ENCODE measurements around the gene ITFG1.
"Not testable (repeated sequence)": the region's sequence is repeated elsewhere in the genome, so short reads cannot be mapped to it uniquely, and the experiment has no call there.

Gene ITFG1

DNA sequence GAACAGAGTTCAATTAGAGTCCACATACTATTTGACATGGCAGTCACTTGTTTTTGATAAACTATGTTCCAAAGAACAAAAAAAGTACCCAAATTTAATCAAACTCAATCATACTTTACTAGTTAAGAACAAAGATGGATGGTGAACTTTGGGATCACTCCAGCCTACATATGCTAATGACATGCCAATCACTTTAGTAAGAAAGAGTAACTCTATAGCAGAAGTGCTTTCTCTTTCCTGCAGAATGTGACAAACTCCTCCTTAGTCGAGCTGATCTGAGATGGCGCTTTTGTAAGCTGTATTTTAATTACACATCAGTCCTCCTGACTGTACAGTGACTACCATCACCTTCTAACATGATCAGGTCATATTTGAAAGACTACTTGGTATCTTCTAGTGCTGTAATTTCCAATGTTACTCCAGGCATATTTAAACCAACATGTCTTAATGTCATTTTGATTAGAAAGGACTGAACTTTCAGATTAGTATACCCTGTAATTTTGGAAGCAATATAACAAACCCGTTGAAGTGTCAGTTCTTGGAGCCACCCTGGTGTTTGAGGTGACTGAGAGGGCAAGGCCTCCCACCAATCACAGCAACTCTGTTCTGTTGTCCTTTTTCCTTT is 321.2 kb downstream of the ITFG1 start:
- ChIA-PET CTCF (interaction anchor here (2.4 kb wide), 1 partner anchor 102 kb away, joined by 8 read pairs; no protein-coding TSS in a partner anchor), POLR2A (ENCODE audit: low non-redundant PET) (no interaction called here)
- TF ChIP-seq, protein P1, sequence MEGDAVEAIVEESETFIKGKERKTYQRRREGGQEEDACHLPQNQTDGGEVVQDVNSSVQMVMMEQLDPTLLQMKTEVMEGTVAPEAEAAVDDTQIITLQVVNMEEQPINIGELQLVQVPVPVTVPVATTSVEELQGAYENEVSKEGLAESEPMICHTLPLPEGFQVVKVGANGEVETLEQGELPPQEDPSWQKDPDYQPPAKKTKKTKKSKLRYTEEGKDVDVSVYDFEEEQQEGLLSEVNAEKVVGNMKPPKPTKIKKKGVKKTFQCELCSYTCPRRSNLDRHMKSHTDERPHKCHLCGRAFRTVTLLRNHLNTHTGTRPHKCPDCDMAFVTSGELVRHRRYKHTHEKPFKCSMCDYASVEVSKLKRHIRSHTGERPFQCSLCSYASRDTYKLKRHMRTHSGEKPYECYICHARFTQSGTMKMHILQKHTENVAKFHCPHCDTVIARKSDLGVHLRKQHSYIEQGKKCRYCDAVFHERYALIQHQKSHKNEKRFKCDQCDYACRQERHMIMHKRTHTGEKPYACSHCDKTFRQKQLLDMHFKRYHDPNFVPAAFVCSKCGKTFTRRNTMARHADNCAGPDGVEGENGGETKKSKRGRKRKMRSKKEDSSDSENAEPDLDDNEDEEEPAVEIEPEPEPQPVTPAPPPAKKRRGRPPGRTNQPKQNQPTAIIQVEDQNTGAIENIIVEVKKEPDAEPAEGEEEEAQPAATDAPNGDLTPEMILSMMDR (conservative IDR thresholded peaks at IDR 0.05; ENCODE audit: low read depth): no peak
- DNase-seq (ENCODE audit: low spot score): peak; percentile 13
- H3K27ac ChIP-seq: no peak overlapping the region

- POLR2A ChIA-PET (ENCODE audit: low non-redundant PET): not testable (repeated sequence)
- DNase-seq (ENCODE audit: low spot score): peak; percentile 20
- CTCF ChIA-PET: interaction anchor here (0.6 to 2.4 kb wide), 2 partner anchors 100 to 288 kb away, joined by 6 to 8 read pairs; no protein-coding TSS in a partner anchor
- peak overlapping the region; percentile 64 for H3K27ac ChIP-seq
These were observed 322.9 kb downstream of the ITFG1 start for GRCh38 chr16:47137925-47138324.

DNA sequence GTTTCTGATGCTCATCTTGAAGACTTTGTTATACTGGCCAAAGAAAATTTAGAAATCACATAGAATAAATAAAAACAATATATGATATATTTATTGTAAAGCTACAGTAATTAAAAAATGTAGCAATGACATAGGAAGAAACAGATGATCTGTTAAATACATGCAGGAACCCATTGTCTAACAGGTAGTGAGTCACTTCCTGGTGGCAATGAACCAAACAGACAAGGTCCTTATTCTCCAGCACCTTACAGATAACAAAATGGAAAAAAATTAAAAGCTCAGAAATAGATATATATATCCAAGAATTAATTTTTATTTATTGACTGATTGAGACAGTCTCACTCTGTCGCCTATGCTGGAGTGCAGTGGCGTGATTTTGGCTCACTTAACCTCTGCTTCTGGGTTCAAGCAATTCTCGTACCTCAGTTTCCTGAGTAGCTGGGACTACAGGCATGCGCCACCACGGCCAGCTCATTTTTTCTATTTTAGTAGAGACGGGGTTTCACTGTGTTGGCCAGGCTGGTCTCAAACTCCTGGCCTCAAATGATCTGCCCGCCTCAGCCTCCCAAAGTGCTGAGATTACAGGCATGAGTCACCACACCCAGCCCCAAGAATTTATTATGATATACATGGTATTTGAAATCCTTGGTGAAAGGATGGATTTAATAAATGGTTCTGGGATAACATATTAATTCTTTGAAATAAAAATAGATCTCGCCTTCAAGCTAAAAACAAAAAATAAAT is 324.6 kb downstream of the ITFG1 start:
- ChIA-PET POLR2A (ENCODE audit: low non-redundant PET) (interaction anchor here (0.6 kb wide), 1 partner anchor 22 kb away, joined by 5 read pairs; no protein-coding TSS in a partner anchor), CTCF (interaction anchor here (0.6 kb wide), 1 partner anchor 173 kb away, joined by 3 read pairs; no protein-coding TSS in a partner anchor)
- H3K27ac ChIP-seq: peak overlapping the region; percentile 65
- TF ChIP-seq, protein P1 (conservative IDR thresholded peaks at IDR 0.05; ENCODE audit: low read depth): no peak
- peak; percentile 62 for DNase-seq (ENCODE audit: low spot score)

DNA sequence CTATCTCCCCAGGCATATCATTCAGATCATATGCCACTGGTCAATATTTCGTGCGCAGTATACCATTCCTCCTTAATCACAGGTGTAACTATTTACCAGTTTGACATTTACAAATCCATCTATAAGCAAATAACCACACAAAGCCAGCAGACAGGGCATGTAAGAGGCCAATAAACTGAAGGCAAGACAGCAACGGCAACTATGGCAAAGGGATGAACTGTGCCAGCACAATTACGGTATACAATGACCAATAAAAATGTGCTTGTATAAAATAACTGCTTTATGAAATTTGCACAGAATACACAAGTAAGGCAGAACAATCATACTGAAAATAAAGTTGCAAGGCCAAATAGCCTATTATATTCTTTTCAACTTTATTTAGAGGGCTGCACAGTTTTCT is 326.3 kb downstream of the ITFG1 start:
- DNase-seq (ENCODE audit: low spot score): no peak
- ChIA-PET CTCF (no interaction called here), POLR2A (ENCODE audit: low non-redundant PET) (no interaction called here)
- H3K27ac ChIP-seq: no peak overlapping the region
- TF ChIP-seq, protein P1 (conservative IDR thresholded peaks at IDR 0.05; ENCODE audit: low read depth): no peak

GRCh38 chr16:47132308-47132707 is 328.6 kb downstream of the ITFG1 start:
- no peak for DNase-seq (ENCODE audit: low spot score)
- ChIA-PET POLR2A (ENCODE audit: low non-redundant PET) (interaction anchor here (0.6 kb wide), 1 partner anchor 140 kb away, joined by 3 read pairs; no protein-coding TSS in a partner anchor), CTCF (interaction anchor here (0.6 kb wide), 1 partner anchor 19 kb away, joined by 3 read pairs; no protein-coding TSS in a partner anchor)
- TF ChIP-seq, protein P1 (conservative IDR thresholded peaks at IDR 0.05; ENCODE audit: low read depth): no peak
- H3K27ac ChIP-seq: no peak overlapping the region

GRCh38 chr16:47129755-47130435 is 331.0 kb downstream of the ITFG1 start:
- DNase-seq (ENCODE audit: low spot score): no peak
- no peak overlapping the region for H3K27ac ChIP-seq
- TF ChIP-seq, protein P1 (conservative IDR thresholded peaks at IDR 0.05; ENCODE audit: low read depth): no peak
- CTCF ChIA-PET: no interaction called here
- POLR2A ChIA-PET (ENCODE audit: low non-redundant PET): no interaction called here
